Renal pelvis (tissue), 4 donors: ENCODE data around the gene AFF4. TPM values are rescaled to one million over a fixed set of nuclear protein-coding genes. Genes with fewer than 3 reads are reported as not detected.

ENCODE experiments used
- DNase-seq: peaks from one replicate; pipeline ENCODE4 v3.0.0-alpha.2; 2013
- polyA plus RNA-seq, 3 donors: library from polyadenylated mRNA; unstranded; fragments of 120-200 nt; gene quantifications; one replicate each; pipeline ENCODE4 v1.2.1, GENCODE V29; 2013; ENCODE audit not compliant: insufficient read length in 3 of 3

The AFF4 gene
- polyA plus RNA-seq, 3 donors = 52.5 to 67.5 (median 64.0) TPM

GRCh38 chr5:132896685-132897084 lies 66.7 kb downstream of the AFF4 start:
- no peak for DNase-seq

GRCh38 chr5:132895719-132896305 lies 67.6 kb downstream of the AFF4 start:
- DNase-seq = no peak

- no peak for DNase-seq
Measured at GRCh38 chr5:132890817-132891216, 72.6 kb downstream of the AFF4 start.

- DNase-seq = no peak
Measured at GRCh38 chr5:132889501-132889900, 73.9 kb downstream of the AFF4 start.

DNA sequence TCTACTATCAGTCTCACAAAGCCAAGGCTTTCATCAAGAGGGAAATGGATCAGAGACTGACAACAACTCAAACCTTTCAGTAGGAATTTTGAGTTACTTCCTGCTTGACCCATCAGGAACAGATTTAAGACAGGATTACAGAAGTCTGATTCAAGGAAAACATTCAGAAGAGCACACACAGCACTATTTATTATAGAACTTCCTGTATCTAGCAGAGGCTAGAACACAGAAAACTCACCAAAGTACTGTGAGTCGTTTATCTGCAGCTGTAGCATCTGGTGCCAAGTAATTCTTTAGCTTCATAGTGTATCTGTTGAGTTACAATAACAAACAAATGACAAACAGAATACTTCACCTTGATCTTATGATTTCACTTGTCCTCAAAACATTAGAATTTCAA lies 76.2 kb downstream of the AFF4 start:
- no peak for DNase-seq

- DNase-seq = no peak
Measured at GRCh38 chr5:132886064-132886823, 77.2 kb downstream of the AFF4 start.

DNA sequence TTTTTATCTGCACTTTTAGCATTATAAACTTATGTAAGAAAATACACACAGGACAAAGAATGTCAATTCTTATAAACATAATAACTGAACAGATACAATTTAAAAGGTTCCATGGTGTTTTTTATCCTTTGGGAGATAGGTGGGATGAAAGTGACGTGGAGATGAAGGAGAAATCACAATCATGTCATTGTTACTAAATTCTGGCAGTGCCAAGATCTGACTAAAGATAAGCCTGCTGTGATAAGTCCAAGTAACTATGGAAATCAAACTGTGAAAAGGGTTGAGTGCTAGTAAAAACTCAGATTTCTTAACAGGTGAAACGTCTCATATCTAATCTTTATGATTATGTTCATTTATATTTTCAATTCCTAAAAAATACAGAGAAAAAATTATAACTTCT lies 78.9 kb downstream of the AFF4 start:
- DNase-seq = no peak

DNA sequence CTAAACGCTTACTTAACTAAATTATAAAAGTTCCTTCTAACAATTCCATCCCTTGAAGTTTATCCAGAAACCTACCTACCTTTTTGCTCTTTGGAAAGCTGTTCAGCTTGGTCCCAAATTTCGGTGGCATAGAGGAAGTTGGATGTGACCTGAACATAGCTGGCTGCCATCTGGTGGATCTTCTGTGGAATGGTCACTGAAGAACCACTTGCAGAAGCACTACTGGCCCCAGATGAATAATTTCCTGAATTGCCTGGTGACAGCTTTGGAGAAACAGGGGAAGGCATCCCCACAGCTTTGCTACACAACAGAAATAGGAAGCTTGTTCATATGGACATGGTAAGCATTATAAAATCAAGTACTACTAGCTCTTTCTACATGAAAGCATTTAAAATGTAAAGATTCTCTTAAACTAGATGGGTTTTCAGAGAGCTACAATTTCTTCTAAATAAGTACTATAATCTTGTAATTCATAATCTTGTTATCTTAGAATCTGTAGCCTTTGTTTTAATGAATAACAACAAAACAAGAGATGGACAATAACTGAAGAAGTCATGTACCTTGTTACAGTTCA lies 80.1 kb downstream of the AFF4 start:
- peak; percentile 68 for DNase-seq

GRCh38 chr5:132877938-132878337 lies 85.5 kb downstream of the AFF4 start:
- no peak for DNase-seq

DNA sequence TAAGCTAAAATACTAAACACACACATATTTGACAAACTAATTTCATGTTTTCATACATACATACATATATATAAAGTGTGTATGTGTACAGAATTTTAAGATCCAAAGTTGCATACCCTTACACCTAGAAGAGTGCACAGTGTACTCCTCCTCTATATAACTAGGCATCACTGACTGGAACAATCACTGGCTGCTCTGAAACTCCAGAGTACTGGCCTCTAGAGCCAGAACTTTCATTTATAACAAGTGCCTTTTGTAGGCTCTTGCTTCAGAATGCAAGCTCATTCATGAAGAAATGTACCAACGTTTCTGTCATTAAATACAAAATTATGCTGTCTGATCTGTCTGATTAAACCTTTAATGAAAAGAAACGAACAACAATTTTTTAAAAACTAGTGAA lies 86.0 kb downstream of the AFF4 start:
- no peak for DNase-seq

- no peak for DNase-seq
Measured at GRCh38 chr5:132876020-132876759, 87.2 kb downstream of the AFF4 start.

GRCh38 chr5:132873930-132874271 lies 89.5 kb downstream of the AFF4 start:
- no peak for DNase-seq

GRCh38 chr5:132873119-132873929 lies 90.1 kb downstream of the AFF4 start, which contains the start of gene LEAP2:
LEAP2 (plus strand) TSS chr5:132873668; CDS start chr5:132873695, 27 bp downstream.
- DNase-seq = no peak

DNA sequence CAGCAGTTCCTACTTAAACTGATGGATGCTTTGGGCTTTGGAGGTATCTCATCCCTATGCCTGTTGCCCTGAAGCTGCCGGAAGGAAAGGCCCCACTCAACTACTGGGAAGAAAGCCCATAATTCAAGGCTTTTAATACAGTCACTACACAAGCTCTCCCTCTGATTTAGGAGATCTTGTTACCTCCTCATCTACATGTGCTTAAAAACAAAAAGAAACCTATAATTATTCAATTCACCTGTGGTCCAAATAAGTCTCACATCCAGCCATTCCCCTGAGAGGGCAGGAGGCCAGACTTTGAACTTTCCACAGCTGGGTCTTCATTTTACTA lies 90.7 kb downstream of the AFF4 start:
- no peak for DNase-seq

DNA sequence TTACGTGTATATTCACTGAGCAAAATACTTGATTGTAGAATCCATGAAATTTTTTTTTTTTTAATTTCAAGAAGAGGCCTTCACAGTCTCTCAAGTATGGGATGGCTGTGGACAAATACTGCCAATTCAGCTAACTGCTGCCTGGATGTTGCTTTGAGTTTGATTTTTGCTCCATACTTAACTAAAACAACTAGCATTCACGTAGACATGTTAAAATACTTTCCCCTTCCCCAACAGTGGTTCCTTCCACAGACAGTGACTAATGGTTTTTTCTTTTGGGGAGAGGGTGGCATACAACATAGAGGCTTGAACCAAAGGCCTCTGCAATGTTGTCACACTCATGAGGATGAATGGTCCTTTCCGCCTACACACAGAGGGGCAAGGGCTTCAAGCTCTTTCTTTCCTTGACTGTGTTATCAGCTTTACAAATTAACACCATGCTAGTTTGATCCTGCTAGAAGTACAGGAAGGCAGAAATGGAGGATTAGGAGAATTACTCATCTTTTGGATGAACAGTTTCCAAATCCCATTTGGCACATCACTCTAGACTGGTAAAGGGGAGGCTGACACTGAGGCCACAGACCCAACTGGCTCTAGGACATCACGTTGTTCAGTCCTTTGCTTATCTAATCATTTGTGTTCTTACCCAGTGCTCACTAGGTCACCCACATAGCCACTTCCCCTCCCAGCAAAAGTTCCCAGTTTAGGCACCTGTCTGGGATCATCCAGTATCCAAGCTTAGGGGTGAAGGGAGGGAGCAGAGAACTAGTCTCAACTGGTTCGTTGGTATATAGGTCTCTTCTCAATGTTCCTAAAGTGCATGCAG lies 91.8 kb downstream of the AFF4 start:
- no peak for DNase-seq

- no peak for DNase-seq
Measured at GRCh38 chr5:132870801-132871200, 92.6 kb downstream of the AFF4 start.

DNA sequence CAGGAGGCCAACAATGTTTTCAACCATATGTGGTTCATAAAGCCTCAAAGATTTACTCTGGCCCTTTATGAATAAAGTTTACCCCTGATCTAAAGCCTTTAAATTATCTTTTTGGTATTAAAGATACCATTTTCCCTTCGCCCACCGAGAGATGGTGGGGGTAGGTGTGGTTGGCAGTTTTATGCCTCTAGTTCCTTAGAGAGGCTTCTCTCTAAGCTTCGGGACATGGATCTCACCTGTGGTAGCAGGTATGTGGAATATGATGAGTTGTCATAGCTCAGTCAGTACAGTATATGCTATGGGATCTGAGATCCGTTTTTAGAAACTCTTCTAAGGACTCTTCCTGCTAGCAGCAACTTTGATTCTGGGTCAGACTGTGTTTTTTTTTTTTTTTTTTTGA lies 94.7 kb downstream of the AFF4 start:
- no peak for DNase-seq

DNA sequence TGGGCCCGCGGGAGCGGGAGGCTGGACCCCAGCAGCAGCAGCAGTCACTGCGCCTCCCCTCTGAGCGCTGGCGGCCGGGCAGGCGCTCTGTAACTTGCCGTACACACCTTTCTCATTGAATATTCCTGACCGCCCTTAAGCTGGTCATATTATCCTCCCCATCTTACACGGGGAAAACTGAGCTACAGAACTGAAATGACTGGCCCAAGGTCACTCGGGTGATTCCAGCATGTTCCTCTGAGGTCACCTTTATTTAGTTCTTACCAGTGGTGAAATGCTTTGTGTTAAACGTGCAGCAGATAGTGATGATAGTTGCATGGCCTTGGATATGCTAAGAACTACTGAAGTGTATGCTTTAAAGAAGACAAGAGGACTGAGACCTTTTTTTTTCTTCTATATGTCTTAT lies 96.4 kb downstream of the AFF4 start:
- DNase-seq = no peak

- peak; percentile 100 for DNase-seq
Measured at GRCh38 chr5:132866342-132867045, 96.9 kb downstream of the AFF4 start, which contains the start of the genes GDF9 and UQCRQ. GDF9 (minus strand) TSS chr5:132866469; CDS start chr5:132864533, 1,936 bp downstream. UQCRQ (plus strand) TSS chr5:132866642; CDS start chr5:132866882, 240 bp downstream.

GRCh38 chr5:132865668-132866341 lies 97.6 kb downstream of the AFF4 start:
- DNase-seq = no peak
